HG03196 (cell line): ENCODE results near the gene TSPAN8.
"Not testable (repeated sequence)": the region's sequence is repeated elsewhere in the genome, so short reads cannot be mapped to it uniquely, and the experiment has no call there.

Source experiments
- ATAC-seq: cut with Tn5 transposase; IDR thresholded peaks from one replicate; pipeline ENCODE4 v1.9.1; 2021; ENCODE audit not compliant: unreplicated experiment

The TSPAN8 gene

DNA sequence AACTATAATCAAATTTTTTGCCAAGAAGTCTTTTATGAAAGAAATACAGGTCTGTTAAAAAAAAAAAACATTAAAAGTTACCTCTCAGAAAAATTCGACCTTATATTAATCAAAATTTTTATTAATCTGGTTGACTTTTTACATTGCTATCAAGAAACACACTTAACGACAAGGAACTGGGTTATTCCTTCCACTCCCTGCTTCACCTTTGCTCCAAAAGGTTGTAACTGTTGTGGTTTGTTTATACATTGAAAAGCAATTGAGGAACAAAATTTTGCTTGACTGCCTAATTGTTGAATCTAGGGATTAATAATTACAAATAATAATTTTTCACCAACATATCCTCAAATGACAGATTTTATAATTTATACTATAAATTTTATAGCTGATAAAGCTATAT, 28.4 kb downstream of the TSPAN8 start:
- ATAC-seq: no peak

DNA sequence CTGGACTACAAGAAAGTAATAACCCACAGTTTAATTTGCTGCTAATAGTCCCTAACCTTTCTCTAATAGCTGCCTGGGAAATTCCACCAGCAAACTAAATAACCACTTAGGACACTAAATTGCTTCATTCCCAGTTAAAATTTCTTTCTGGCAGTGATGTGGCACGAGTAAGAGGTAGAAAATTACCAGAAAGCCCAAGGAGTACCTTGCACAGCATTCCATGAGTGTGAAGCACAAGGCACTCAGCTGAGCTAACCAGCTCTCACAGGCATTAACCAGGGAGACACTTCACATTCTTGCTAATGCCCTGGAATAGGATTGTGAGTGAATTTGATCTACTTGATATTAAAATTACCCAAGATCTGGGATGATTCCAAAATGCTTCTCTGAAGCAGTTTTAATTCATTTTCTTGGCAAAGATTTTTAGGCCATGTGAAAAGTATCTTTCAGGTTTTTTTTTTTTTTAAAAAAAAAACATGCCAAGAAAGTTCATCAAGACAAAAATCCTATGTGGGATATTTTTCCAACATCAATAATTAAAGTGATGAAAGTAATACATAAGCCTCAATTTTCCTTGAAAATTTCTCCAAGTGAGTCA, 29.5 kb downstream of the TSPAN8 start:
- no peak for ATAC-seq

DNA sequence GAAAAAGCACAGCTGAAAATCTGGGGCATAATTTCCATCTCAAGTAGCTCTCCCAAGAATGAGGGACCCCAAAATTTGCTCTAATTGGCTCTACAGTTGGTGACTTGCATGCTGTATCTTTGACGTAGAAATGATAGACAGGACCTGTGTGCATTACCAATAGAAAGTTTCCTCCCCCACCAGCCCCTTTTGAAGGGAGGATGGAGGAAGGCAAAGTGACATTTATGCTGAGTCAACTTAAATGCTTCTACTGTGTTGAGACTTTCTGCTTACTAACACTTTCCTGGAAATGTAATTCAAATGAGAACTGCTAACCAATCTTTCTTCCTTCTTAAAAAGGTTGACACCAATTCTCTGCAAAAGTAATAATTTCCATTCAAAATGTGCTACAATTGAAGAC, 31.9 kb downstream of the TSPAN8 start:
- no peak for ATAC-seq

DNA sequence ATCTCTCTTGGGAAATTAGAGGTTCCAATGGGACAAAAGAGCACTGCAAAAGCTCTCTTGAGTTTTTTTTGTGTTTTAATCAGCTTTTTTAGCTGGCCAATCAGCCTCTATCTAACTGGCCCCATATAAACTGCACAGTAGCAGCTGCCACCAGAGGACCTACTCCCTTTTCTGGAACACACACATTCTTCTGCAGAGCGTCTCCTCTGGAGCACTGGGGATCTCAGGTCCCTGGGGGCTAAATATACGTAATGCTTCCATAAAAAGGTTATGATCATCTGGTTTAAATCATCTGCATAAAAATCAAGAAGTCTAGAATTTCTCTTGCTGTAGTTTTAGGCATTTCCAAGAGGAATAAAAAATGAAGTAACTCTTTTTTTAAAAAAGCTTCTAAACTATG, 32.3 kb downstream of the TSPAN8 start:
- no peak for ATAC-seq

DNA sequence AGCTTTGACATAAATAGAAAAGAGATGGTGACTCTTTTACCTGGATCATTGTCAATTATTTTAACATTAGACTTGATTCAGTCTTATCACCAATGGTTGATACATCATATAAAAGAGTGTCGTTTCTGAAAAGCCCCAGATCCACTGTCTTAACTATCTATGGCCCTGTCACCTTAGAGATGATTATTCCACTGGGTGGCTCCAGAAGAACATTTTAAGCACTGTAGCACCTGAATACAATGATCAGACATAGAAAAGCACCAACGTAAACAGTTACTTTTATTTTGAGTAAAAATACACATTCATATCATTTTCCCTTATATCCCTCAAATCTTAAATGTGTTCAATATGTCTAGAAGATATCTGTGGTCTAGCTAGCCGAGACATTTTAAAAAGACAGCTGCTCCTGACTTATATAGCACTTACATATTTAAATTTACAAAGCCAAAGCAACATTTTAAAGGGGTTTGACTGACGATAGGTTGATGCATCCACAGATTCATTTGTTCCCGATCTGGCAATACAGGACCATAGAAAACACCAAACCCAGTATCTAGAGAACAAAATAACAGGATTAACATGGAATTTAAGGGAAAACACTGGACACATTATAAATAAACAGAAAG, 32.9 kb downstream of the TSPAN8 start:
- no peak for ATAC-seq

DNA sequence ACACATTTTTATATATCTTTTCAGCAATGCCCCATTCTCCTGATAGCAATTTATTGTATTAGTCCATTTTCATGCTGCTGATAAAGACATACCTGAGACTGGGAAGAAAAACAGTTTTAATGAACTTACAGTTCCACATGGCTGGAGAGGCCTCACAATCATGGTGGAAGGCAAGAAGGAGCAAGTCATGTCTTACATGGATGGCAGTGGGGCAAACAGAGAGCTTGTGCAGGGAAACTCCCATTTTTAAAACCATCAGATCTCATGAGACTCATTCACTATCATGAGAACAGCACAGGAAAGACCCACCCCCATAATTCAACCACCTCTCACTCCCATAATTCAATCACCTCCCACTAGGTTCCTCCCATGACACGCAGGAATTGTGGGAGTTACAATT, 44.7 kb downstream of the TSPAN8 start:
- ATAC-seq: not testable (repeated sequence)

DNA sequence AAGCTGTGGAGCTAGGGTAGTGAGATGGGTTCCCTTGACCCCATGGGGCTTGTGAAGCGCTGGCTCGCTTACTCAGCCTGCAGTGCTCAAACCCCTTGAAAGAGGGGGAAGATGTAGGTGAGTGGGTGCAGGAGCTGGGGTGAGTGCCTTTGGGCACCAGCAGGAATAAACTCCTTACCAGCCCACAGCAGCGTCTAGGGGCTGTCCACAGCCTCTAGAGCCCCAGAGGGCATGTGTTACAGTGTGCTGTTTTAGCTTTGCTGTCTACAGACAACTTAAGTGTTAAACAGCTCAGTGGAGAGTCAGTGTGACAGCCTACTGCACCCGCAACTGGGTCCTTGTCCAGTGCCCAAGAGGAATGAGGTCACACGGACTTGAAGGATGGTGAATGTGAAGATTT, 48.0 kb downstream of the TSPAN8 start:
- no peak for ATAC-seq

DNA sequence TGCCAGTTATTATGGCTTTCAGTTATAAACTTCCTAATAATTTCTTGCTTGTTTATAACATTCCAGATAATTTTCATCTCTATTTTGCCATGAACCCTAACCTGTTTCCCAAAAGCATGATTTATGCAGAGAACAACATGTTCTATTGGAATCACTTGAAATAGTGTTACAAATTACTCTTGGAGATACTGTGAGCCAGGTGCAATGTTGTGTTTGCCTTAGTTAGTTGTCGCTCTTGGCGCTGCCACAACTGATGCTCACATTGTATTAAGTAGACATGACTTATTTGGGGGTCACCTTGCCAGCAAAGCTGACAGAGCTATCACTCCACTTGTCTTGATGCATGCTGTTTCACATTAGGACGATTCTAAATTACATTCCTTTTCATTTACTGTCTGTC, 49.4 kb downstream of the TSPAN8 start:
- ATAC-seq: no peak

DNA sequence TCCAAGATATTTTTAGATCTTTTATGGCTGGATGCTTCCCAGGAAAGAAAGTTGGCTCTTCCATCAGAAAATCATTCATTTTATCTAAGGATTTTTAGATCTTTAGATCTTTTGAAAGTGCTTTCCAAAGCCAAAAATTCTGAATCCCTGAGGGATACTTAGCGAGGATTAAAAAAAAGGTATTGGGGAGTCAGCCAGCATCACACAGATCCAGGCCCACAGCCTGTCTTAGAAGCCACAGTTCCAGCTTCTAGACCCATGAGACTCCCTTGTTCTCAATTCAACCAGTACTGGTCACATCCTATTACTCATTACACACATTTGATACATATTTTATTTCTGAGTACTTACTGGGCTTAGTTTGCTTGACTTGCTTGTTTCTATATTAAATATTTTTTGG, 49.9 kb downstream of the TSPAN8 start:
- ATAC-seq: no peak

DNA sequence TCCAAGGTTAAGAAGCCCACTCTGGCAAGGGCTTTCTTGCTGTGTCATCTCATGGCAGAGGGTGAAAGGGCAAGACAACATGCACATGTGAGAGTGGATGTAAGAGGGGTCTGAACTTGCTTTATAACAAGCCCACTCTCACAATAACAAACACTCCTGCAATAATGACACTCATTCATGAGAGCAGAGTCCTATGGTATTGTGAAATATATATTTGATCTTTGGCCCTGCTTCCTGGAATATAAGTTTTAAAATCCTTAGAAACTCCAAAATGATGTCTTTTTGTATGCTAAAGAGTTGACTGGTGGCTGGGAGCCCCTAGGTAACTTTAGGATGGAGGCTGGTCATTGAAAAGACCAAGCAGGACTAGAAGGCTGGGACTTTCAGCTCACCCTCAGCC, 51.8 kb downstream of the TSPAN8 start:
- ATAC-seq: no peak

DNA sequence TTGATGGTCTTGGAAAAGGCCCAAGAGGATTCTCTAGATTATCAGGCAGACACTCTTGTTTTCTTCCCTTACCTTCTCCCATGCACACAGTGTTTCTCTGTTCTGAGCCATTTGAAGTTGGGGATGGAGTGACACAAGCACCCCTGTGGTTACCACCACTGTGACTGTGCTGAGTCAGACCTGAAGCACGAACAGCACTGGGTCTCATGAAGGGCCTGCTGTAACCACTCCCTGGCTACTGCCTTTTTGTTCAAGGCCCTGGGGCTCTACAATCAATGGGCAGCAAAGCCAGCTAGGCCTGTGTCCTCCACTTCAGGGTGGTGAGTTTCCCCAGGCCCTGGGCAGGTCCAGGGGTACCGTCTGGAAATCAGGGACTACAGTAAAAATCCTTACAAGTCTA, 65.5 kb downstream of the TSPAN8 start:
- ATAC-seq: no peak

DNA sequence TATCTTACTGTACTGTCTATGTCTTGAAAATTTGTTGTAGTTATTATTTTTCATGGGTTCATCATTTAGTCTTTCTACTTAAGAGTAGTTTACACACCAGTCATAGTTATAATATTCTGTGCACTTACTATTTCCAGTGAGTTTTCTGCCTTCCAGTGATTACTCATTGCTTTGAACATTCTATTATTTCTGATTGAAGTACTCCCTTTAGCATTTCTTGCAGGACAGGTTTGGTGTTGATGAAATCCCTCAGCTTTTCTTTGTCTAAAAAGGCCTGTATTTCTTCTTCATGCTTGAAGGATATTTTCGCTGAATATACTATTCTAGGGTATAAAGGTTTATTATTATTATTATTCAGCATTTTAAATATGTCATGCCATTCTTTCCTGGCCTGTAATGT, 66.8 kb downstream of the TSPAN8 start:
- ATAC-seq: no peak

DNA sequence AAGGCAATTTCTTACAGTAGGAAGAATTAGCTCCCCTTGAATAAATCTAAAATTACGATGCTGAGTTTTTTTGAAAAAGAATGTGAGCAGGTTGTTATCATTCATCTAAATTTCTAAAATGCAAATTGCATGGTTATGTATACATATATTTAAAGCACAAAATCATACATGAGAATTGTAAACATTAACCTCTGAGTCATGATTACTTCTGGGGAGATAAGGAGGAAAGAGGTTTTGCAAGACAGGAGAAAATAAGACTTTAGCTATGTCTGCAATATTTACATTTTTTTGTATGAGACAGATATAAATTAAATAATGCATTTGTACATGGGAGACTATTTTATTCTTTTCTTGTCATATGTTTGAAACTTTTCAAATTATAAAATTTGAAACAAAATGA, 72.2 kb downstream of the TSPAN8 start:
- no peak for ATAC-seq

DNA sequence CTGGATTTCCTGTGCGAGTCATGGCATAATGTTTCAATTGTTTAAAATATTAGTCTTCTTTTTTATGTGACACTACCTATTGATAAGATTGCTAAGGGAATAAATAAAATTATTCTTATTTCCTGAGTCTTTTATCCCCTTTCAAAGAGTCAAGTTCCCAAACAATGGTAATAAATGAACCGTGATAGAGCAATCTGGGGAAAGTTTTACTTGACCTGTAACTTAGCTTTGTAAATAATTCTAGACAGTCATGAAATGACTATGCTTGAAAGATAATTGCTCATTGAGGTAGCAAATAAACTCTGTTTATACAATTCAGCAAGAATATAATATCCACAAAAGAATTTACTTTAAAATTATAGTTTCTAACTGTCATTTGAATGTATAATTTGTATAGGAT, 82.1 kb downstream of the TSPAN8 start:
- no peak for ATAC-seq
